GM12878 (cell line): ENCODE measurements around the gene TARP.

Experiments used
- ATAC-seq: fragments of 200-7000 bp; cut with Tn5 transposase; 3 replicates; pipeline ENCODE4 v1.9.1; 2020; ENCODE audit warnings: mild to moderate bottlenecking, moderate library complexity
- BruUV-seq: library from RNA; stranded (reverse); fragments of 400-500 nt; replicated peaks from 2 replicates; lab custom pipeline; 2021; lab: Mats Ljungman, UMichigan
- CTCF ChIA-PET: fragments of 300-600 bp; sonication (Branson Sonifier 250); formaldehyde crosslinking; extraction: SDS; loops from one replicate; lab custom pipeline; 2021; ENCODE audit warnings: inconsistent platforms; lab: Yijun Ruan, JAX
- POLR2A ChIA-PET: fragments of 350-600 bp; formaldehyde crosslinking; extraction: SDS; loops from one replicate; lab custom pipeline; 2021; ENCODE audit warnings: inconsistent platforms; lab: Charles Lee
- RAD21 ChIA-PET: fragments of 300-600 bp; sonication (Branson Sonifier 250); formaldehyde crosslinking; loops from one replicate; lab custom pipeline; 2023; ENCODE audit warnings: antibody characterized with exemption; ENCODE audit not compliant: unreplicated experiment; lab: Charles Lee
- SMC1A ChIA-PET: fragments of 300-600 bp; sonication (Branson Sonifier 250); formaldehyde crosslinking; loops from one replicate; lab custom pipeline; 2023; ENCODE audit not compliant: unreplicated experiment, uncharacterized antibody; lab: Charles Lee
- DNase-seq: peaks from one replicate; pipeline ENCODE4 v3.0.0-alpha.2; 2011; ENCODE audit warnings: low read depth, low spot score
- FAIRE-seq: peaks from 3 replicates; lab custom pipeline; 2011; peaks lifted over from hg19 to GRCh38; lab: Jason Lieb, UNC
- H2AFZ ChIP-seq: 2 replicates; pipeline ENCODE4 v1.6.0; 2011; ENCODE audit warnings: low read depth, low read length, control low read depth; ENCODE audit not compliant: control insufficient read depth
- H3K27ac ChIP-seq: 2 replicates; pipeline ENCODE4 v1.5.1; 2011; ENCODE audit warnings: control low read depth; ENCODE audit not compliant: control insufficient read depth, insufficient read depth
- H3K27me3 ChIP-seq, 2 experiments: replicated peaks in 1 of 2; 2 replicates each; pipeline versions ENCODE4 v1.6.0 to v1.6.1; 2011; ENCODE audit warnings: low read length in 1 of 2; ENCODE audit not compliant: control insufficient read depth in 2 of 2, insufficient read depth in 2 of 2
- H3K36me3 ChIP-seq, 2 experiments: 2 replicates each; pipeline ENCODE4 v1.5.1; 2011; ENCODE audit warnings: low read length in 1 of 2; ENCODE audit not compliant: control insufficient read depth in 2 of 2, insufficient read depth in 2 of 2
- H3K4me1 ChIP-seq: 2 replicates; pipeline ENCODE4 v1.6.1; 2011; ENCODE audit warnings: mild to moderate bottlenecking, low read length, moderate library complexity, mixed read lengths; ENCODE audit not compliant: control insufficient read depth, insufficient read depth
- H3K4me2 ChIP-seq: 2 replicates; pipeline ENCODE4 v1.6.0; 2011; ENCODE audit warnings: control low read depth; ENCODE audit not compliant: control insufficient read depth, insufficient read depth
- H3K4me3 ChIP-seq: fragments of 200-600 bp; sonication (generic); 2 replicates; pipeline ENCODE4 v1.5.1; 2016
- H3K79me2 ChIP-seq: 2 replicates; pipeline ENCODE4 v1.6.0; 2011; ENCODE audit warnings: low read length; ENCODE audit not compliant: control insufficient read depth, insufficient read depth
- H3K9ac ChIP-seq: 2 replicates; pipeline ENCODE4 v1.8.0; 2011; ENCODE audit warnings: low read length, control low read depth, mixed read lengths; ENCODE audit not compliant: control insufficient read depth, insufficient read depth
- H3K9me3 ChIP-seq: replicated peaks from 3 replicates; pipeline ENCODE4 v1.5.1; 2011; ENCODE audit warnings: mild to moderate bottlenecking, low read length; ENCODE audit not compliant: control insufficient read depth, insufficient read depth
- H4K20me1 ChIP-seq: 2 replicates; pipeline ENCODE4 v1.6.0; 2011; ENCODE audit not compliant: control insufficient read depth, insufficient read depth
- CBFB ChIP-seq: IDR thresholded peaks from 2 replicates; pipeline ENCODE4 v1.6.1; 2016; ENCODE audit warnings: antibody characterized with exemption, low read depth
- IKZF1 ChIP-seq: fragments of 450-650 bp; conservative IDR thresholded peaks from 2 replicates; pipeline ENCODE4 v1.6.1; 2017; ENCODE audit warnings: antibody characterized with exemption, mild to moderate bottlenecking
- MEF2A ChIP-seq: IDR thresholded peaks from 2 replicates; pipeline ENCODE4 v1.6.1; 2011; ENCODE audit warnings: low read depth, mild to moderate bottlenecking, low read length, moderate library complexity; ENCODE audit not compliant: insufficient read depth
- NFXL1 ChIP-seq: fragments of 450-650 bp; IDR thresholded peaks from 2 replicates; pipeline ENCODE4 v1.6.1; 2017; ENCODE audit warnings: antibody characterized with exemption, mild to moderate bottlenecking, borderline replicate concordance
- RAD21 ChIP-seq: IDR thresholded peaks from 2 replicates; pipeline ENCODE4 v1.6.1; 2011; ENCODE audit warnings: mild to moderate bottlenecking, low read depth, low read length, moderate library complexity; ENCODE audit not compliant: insufficient read depth
- RB1 ChIP-seq: fragments of 450-650 bp; formaldehyde crosslinking; IDR thresholded peaks from 2 replicates; pipeline ENCODE4 v1.6.1; 2017; ENCODE audit warnings: mild to moderate bottlenecking, borderline replicate concordance
- REST ChIP-seq: IDR thresholded peaks from 2 replicates; pipeline ENCODE4 v1.6.1; 2012; ENCODE audit warnings: mild to moderate bottlenecking, low read depth, low read length
- SPI1 ChIP-seq: IDR thresholded peaks from 2 replicates; pipeline ENCODE4 v1.6.1; 2011; ENCODE audit warnings: low read depth, mild to moderate bottlenecking, low read length, moderate library complexity, borderline replicate concordance; ENCODE audit not compliant: insufficient read depth
- WRNIP1 ChIP-seq: IDR thresholded peaks from 2 replicates; pipeline ENCODE4 v1.6.1; 2011; ENCODE audit warnings: low read depth, low read length, improper control_type of control experiment, borderline replicate concordance
- ZNF622 ChIP-seq: fragments of 450-650 bp; IDR thresholded peaks from 2 replicates; pipeline ENCODE4 v1.6.1; 2017; ENCODE audit warnings: mild to moderate bottlenecking, inconsistent platforms
- WGBS: methylation state at CpG from one replicate; pipeline ENCODE4 v1.1.6; 2016; ENCODE audit warnings: low lambda C conversion rate; ENCODE audit not compliant: insufficient replicate concordance, insufficient coverage; ENCODE audit errors: missing lambda C conversion rate; 5-methylcytosine and 5-hydroxymethylcytosine counted together
- in situ Hi-C: fragments of 300-500 bp; cut with MboI; formaldehyde crosslinking; loops from 9 replicates; pipeline ENCODE4 v1.14.3; 2018; ENCODE audit warnings: mixed read lengths
- intact Hi-C: fragments of 100-400 bp; cut with micrococcal nuclease; formaldehyde crosslinking; loops from one replicate; pipeline ENCODE4 v1.14.2; 2022; ENCODE audit not compliant: unreplicated experiment
- TF ChIP-seq, protein P1 (sequence below): fragments of 450-650 bp; IDR thresholded peaks from 2 replicates; pipeline ENCODE4 v1.6.1; 2018; ENCODE audit warnings: mild to moderate bottlenecking, low read depth, moderate library complexity; ENCODE audit not compliant: partially characterized antibody
- TF ChIP-seq, protein P2 (sequence below): IDR thresholded peaks from 2 replicates; pipeline ENCODE4 v1.6.1; 2012; ENCODE audit warnings: low read depth, low read length, improper control_type of control experiment

The TARP gene

GRCh38 chr7:38229386-38229785 is 44.0 kb downstream of the TARP start (continued):
- TF ChIP-seq, protein P1, sequence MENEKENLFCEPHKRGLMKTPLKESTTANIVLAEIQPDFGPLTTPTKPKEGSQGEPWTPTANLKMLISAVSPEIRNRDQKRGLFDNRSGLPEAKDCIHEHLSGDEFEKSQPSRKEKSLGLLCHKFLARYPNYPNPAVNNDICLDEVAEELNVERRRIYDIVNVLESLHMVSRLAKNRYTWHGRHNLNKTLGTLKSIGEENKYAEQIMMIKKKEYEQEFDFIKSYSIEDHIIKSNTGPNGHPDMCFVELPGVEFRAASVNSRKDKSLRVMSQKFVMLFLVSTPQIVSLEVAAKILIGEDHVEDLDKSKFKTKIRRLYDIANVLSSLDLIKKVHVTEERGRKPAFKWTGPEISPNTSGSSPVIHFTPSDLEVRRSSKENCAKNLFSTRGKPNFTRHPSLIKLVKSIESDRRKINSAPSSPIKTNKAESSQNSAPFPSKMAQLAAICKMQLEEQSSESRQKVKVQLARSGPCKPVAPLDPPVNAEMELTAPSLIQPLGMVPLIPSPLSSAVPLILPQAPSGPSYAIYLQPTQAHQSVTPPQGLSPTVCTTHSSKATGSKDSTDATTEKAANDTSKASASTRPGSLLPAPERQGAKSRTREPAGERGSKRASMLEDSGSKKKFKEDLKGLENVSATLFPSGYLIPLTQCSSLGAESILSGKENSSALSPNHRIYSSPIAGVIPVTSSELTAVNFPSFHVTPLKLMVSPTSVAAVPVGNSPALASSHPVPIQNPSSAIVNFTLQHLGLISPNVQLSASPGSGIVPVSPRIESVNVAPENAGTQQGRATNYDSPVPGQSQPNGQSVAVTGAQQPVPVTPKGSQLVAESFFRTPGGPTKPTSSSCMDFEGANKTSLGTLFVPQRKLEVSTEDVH, result no peak
- TF ChIP-seq RAD21 (no peak), REST (no peak)
- TF ChIP-seq, all 136 proteins: peak for 0

DNA sequence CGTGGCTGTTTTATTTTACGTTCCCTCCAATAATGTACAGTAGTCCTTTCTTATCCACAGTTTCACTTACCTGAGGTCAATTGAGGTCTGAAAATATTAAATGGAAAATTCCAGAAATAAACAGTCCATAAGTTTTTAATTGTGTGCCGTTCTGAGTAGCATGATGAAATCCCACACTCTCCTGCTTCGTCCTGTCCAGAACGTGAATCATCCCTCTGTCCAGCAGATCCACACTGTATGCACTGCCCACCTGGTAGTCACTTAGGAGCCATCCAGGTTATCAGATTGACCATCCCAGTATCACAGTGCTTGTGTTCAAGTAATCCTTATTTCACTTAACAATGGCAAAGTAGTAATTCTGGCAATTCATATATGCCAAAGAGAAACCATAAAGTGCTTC is 49.0 kb downstream of the TARP start:
- Histone ChIP-seq H4K20me1 (no peaks in the 10 kb centered on the region), H2AFZ (no peak overlapping the region), H3K36me3 (peaks cover 13 to 49% of the 10 kb centered on the region in 2 experiments), H3K4me2 (no peak overlapping the region), H3K79me2 (no peaks in the 10 kb centered on the region), H3K27me3 (no peaks in the 10 kb centered on the region), H3K4me3 (no peak overlapping the region), H3K9ac (no peak overlapping the region), H3K27ac (no peak overlapping the region), H3K4me1 (no peaks in the 10 kb centered on the region), H3K9me3 (no peaks in the 10 kb centered on the region)
- in situ Hi-C loops, result loop anchor here (5.0 to 25.0 kb wide), 3 partner anchors 113 to 322 kb away; no protein-coding TSS in a partner anchor
- POLR2A ChIA-PET, result no interaction called here
- FAIRE-seq, result no peak
- CTCF ChIA-PET, result interaction anchor here (2.5 to 10.3 kb wide), 6 partner anchors 13 to 323 kb away, joined by 20 to 430 read pairs (median 139); partner anchors contain the start of gene SFRP4
- intact Hi-C loops, result loop anchor here (2.0 to 5.0 kb wide), 3 partner anchors 94 to 322 kb away; partner anchors contain the start of gene SFRP4
- BruUV-seq, result no TSS peak
- ATAC-seq, result no peak
- RAD21 ChIA-PET, result interaction anchor here (1.0 to 10.5 kb wide), 5 partner anchors 9 to 116 kb away, joined by 3 to 229 read pairs (median 22); no protein-coding TSS in a partner anchor
- no peak for DNase-seq
- SMC1A ChIA-PET, result interaction anchor here (3.5 to 10.3 kb wide), 4 partner anchors 9 to 115 kb away, joined by 20 to 289 read pairs (median 134); no protein-coding TSS in a partner anchor
- 98% methylated on average over 5 of the region's 5 CpGs for WGBS
- TF ChIP-seq WRNIP1 (no peak), SPI1 (no peak), IKZF1 (no peak), RB1 (no peak), CBFB (no peak), NFXL1 (no peak), MEF2A (no peak), ZNF622 (no peak)
- TF ChIP-seq, protein P2, sequence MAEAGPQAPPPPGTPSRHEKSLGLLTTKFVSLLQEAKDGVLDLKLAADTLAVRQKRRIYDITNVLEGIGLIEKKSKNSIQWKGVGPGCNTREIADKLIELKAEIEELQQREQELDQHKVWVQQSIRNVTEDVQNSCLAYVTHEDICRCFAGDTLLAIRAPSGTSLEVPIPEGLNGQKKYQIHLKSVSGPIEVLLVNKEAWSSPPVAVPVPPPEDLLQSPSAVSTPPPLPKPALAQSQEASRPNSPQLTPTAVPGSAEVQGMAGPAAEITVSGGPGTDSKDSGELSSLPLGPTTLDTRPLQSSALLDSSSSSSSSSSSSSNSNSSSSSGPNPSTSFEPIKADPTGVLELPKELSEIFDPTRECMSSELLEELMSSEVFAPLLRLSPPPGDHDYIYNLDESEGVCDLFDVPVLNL, result no peak
